Hepatocyte (in vitro differentiated cells): ENCODE measurements around the gene SUGP2. TPM values are rescaled to one million over a fixed set of nuclear protein-coding genes. Genes with fewer than 3 reads are reported as not detected.

Source experiments
- DNase-seq: peaks from one replicate; pipeline ENCODE4 v3.0.0-alpha.2; 2016; ENCODE audit warnings: low spot score
- H2AFZ ChIP-seq: fragments of 200-600 bp; sonication (generic); 2 replicates; pipeline ENCODE4 v1.6.0; 2016; ENCODE audit warnings: antibody characterized with exemption, mild to moderate bottlenecking
- H3K27ac ChIP-seq: fragments of 200-600 bp; sonication (generic); 2 replicates; pipeline ENCODE4 v1.5.1; 2016; ENCODE audit warnings: mild to moderate bottlenecking
- H3K27me3 ChIP-seq: fragments of 200-600 bp; sonication (generic); 2 replicates; pipeline ENCODE4 v1.6.1; 2016
- H3K36me3 ChIP-seq: fragments of 200-600 bp; sonication (generic); replicated peaks from 2 replicates; pipeline ENCODE4 v1.5.1; 2016; ENCODE audit warnings: low read depth; ENCODE audit not compliant: insufficient read depth
- H3K4me1 ChIP-seq: fragments of 200-600 bp; sonication (generic); 2 replicates; pipeline ENCODE4 v1.5.1; 2016; ENCODE audit warnings: mild to moderate bottlenecking, moderate library complexity; ENCODE audit not compliant: insufficient read depth
- H3K4me2 ChIP-seq: fragments of 200-600 bp; sonication (generic); 2 replicates; pipeline ENCODE4 v1.6.0; 2016
- H3K4me3 ChIP-seq: fragments of 200-600 bp; sonication (generic); 2 replicates; pipeline ENCODE4 v1.5.1; 2016; ENCODE audit warnings: mild to moderate bottlenecking
- H3K79me2 ChIP-seq: fragments of 200-600 bp; sonication (generic); 2 replicates; pipeline ENCODE4 v1.6.0; 2017; ENCODE audit warnings: mild to moderate bottlenecking
- H3K9me2 ChIP-seq: fragments of 200-600 bp; sonication (generic); replicated peaks from 2 replicates; pipeline ENCODE4 v1.6.0; 2017; ENCODE audit warnings: mild to moderate bottlenecking; ENCODE audit not compliant: insufficient read depth
- H3K9me3 ChIP-seq: fragments of 200-600 bp; sonication (generic); 2 replicates; pipeline ENCODE4 v1.5.1; 2016; ENCODE audit warnings: low read depth, mild to moderate bottlenecking
- H4K20me1 ChIP-seq: fragments of 200-600 bp; sonication (generic); 2 replicates; pipeline ENCODE4 v1.6.0; 2016; ENCODE audit warnings: mild to moderate bottlenecking; ENCODE audit not compliant: insufficient read depth, poor library complexity, severe bottlenecking
- CTCF ChIP-seq: fragments of 200-600 bp; sonication (generic); IDR thresholded peaks from 2 replicates; pipeline ENCODE4 v1.5.1; 2016; ENCODE audit warnings: antibody characterized with exemption, mild to moderate bottlenecking; ENCODE audit not compliant: poor library complexity
- EZH2 ChIP-seq: fragments of 200-600 bp; sonication (generic); IDR thresholded peaks from 2 replicates; pipeline ENCODE4 v1.6.1; 2016; ENCODE audit warnings: antibody characterized with exemption, mild to moderate bottlenecking, borderline replicate concordance
- EZH2phosphoT487 ChIP-seq: fragments of 200-600 bp; sonication (generic); IDR thresholded peaks from one replicate; pipeline ENCODE4 v1.6.1; 2018; ENCODE audit warnings: antibody characterized with exemption, mild to moderate bottlenecking, low read depth, moderate library complexity; ENCODE audit not compliant: unreplicated experiment, severe bottlenecking
- WGBS: methylation state at CpG from one replicate; pipeline ENCODE4 v1.1.6; 2016; ENCODE audit warnings: low lambda C conversion rate; ENCODE audit errors: missing lambda C conversion rate; 5-methylcytosine and 5-hydroxymethylcytosine counted together
- polyA plus RNA-seq: library from polyadenylated mRNA; unstranded; fragments of >200 nt; fragmentation: Nextera tagmentation; extraction: Ambion mirVana; gene quantifications from 2 replicates; pipeline ENCODE4 v1.2.1, GENCODE V29; 2016
- total RNA-seq: library from RNA; depleted of rRNA; stranded (reverse); fragments of >200 nt; gene quantifications from 2 replicates; pipeline ENCODE4 v1.2.3, GENCODE V29; 2014

SUGP2 gene
- total and polyA plus RNA-seq, 2 experiments from 2014 or later: 36.4 to 51.0 TPM

GRCh38 chr19:19062454-19063182 is 29.3 kb upstream of the SUGP2 start:
- H3K4me3 ChIP-seq: no peak overlapping the region
- no peaks in the 10 kb centered on the region for H4K20me1 ChIP-seq
- peak overlapping the region; percentile 18 for H2AFZ ChIP-seq
- H3K36me3 ChIP-seq: no peaks in the 10 kb centered on the region
- H3K9me2 ChIP-seq: no peaks in the 10 kb centered on the region
- H3K9me3 ChIP-seq: no peaks in the 10 kb centered on the region
- H3K27me3 ChIP-seq: no peaks in the 10 kb centered on the region
- peak overlapping the region; percentile 20 for H3K27ac ChIP-seq
- peaks cover 7% of the 10 kb centered on the region for H3K79me2 ChIP-seq
- 76% methylated on average over 4 of the region's 4 CpGs for WGBS
- peak overlapping the region; percentile 74 for H3K4me2 ChIP-seq
- DNase-seq: no peak
- TF ChIP-seq EZH2phosphoT487 (no peak), EZH2 (no peak), CTCF (no peak)
- no peaks in the 10 kb centered on the region for H3K4me1 ChIP-seq

GRCh38 chr19:19061506-19061905 is 28.2 kb upstream of the SUGP2 start:
- Histone ChIP-seq H3K36me3 (no peaks in the 10 kb centered on the region), H3K4me2 (no peak overlapping the region), H3K9me2 (no peaks in the 10 kb centered on the region), H3K27ac (no peak overlapping the region), H3K27me3 (no peaks in the 10 kb centered on the region), H3K4me3 (no peak overlapping the region), H4K20me1 (no peaks in the 10 kb centered on the region), H3K9me3 (no peaks in the 10 kb centered on the region), H3K4me1 (no peaks in the 10 kb centered on the region), H2AFZ (no peak overlapping the region), H3K79me2 (no peaks in the 10 kb centered on the region)
- no peak for DNase-seq
- 96% methylated on average over 8 of the region's 8 CpGs for WGBS
- no peak for TF ChIP-seq CTCF
- TF ChIP-seq EZH2: no peak
- TF ChIP-seq EZH2phosphoT487: no peak

GRCh38 chr19:19059837-19060611 is 26.7 kb upstream of the SUGP2 start:
- Histone ChIP-seq H4K20me1 (no peaks in the 10 kb centered on the region), H3K4me3 (no peak overlapping the region), H3K27ac (no peak overlapping the region), H3K9me2 (no peaks in the 10 kb centered on the region), H3K79me2 (no peaks in the 10 kb centered on the region), H3K27me3 (no peaks in the 10 kb centered on the region), H3K36me3 (no peaks in the 10 kb centered on the region), H3K9me3 (no peaks in the 10 kb centered on the region), H2AFZ (no peak overlapping the region), H3K4me2 (no peak overlapping the region), H3K4me1 (no peaks in the 10 kb centered on the region)
- WGBS: 92% methylated on average over 12 of the region's 12 CpGs
- TF ChIP-seq CTCF (no peak), EZH2phosphoT487 (no peak), EZH2 (no peak)
- no peak for DNase-seq
